GM23248 (cell line): ENCODE data around the gene TCF25.
"Not testable (repeated sequence)": the region's sequence is repeated elsewhere in the genome, so short reads cannot be mapped to it uniquely, and the experiment has no call there.

Experiments used
- EZH2 ChIP-seq: fragments of 200-600 bp; sonication (generic); IDR thresholded peaks from 2 replicates; pipeline ENCODE4 v1.6.1; 2018; ENCODE audit warnings: antibody characterized with exemption, mild to moderate bottlenecking; ENCODE audit not compliant: insufficient read depth, poor library complexity, severe bottlenecking
- EZH2phosphoT487 ChIP-seq: fragments of 200-600 bp; sonication (generic); IDR thresholded peaks from 2 replicates; pipeline ENCODE4 v1.6.1; 2018; ENCODE audit warnings: antibody characterized with exemption, moderate library complexity, mild to moderate bottlenecking, low read depth; ENCODE audit not compliant: insufficient read depth

- TF ChIP-seq EZH2phosphoT487, EZH2: not testable (repeated sequence)
Observed at GRCh38 chr16:89836484-89836883, 36.9 kb upstream of the TCF25 start.
